Measurements from ENCODE around the gene GNAT1.

Gene GNAT1

GRCh38 chr3:50193286-50193685 is 1.9 kb downstream of the GNAT1 start:
- DNase-seq (ENCODE audit: extremely low read depth, low read depth) = no peak
- H3K4me3 ChIP-seq (replicated peaks; ENCODE audit: low read depth, low read length) = no peak overlapping the region
- TF ChIP-seq CTCF (IDR thresholded peaks at IDR 0.05; ENCODE audit: low read depth, low read length, missing control alignments) = no peak

GRCh38 chr3:50193746-50194127 is 2.3 kb downstream of the GNAT1 start:
- no peak for TF ChIP-seq CTCF (IDR thresholded peaks at IDR 0.05; ENCODE audit: low read depth, low read length, missing control alignments)
- no peak for DNase-seq (ENCODE audit: extremely low read depth, low read depth)
- no peak overlapping the region for H3K4me3 ChIP-seq (replicated peaks; ENCODE audit: low read depth, low read length)

GRCh38 chr3:50194128-50194902 is 2.9 kb downstream of the GNAT1 start:
- peak; percentile 88 for TF ChIP-seq CTCF (IDR thresholded peaks at IDR 0.05; ENCODE audit: low read depth, low read length, missing control alignments)
- no peak overlapping the region for H3K4me3 ChIP-seq (replicated peaks; ENCODE audit: low read depth, low read length)
- DNase-seq (ENCODE audit: extremely low read depth, low read depth) = no peak

- no peak overlapping the region for H3K4me3 ChIP-seq (replicated peaks; ENCODE audit: low read depth, low read length)
- DNase-seq (ENCODE audit: extremely low read depth, low read depth) = no peak
- TF ChIP-seq CTCF (IDR thresholded peaks at IDR 0.05; ENCODE audit: low read depth, low read length, missing control alignments) = no peak
Observed at GRCh38 chr3:50194903-50195500, 3.6 kb downstream of the GNAT1 start.

- TF ChIP-seq CTCF (IDR thresholded peaks at IDR 0.05; ENCODE audit: low read depth, low read length, missing control alignments) = no peak
- DNase-seq (ENCODE audit: extremely low read depth, low read depth) = no peak
- no peak overlapping the region for H3K4me3 ChIP-seq (replicated peaks; ENCODE audit: low read depth, low read length)
Observed at GRCh38 chr3:50195501-50196252, 4.3 kb downstream of the GNAT1 start.

- DNase-seq (ENCODE audit: extremely low read depth, low read depth) = no peak
- TF ChIP-seq CTCF (IDR thresholded peaks at IDR 0.05; ENCODE audit: low read depth, low read length, missing control alignments) = no peak
- no peak overlapping the region for H3K4me3 ChIP-seq (replicated peaks; ENCODE audit: low read depth, low read length)
Observed at GRCh38 chr3:50196253-50196801, 4.9 kb downstream of the GNAT1 start.
